PC-3 (cell line): ENCODE measurements around the gene PCNT. TPM values are rescaled to one million over a fixed set of nuclear protein-coding genes. Genes with fewer than 3 reads are reported as not detected.

Experiments used
- ATAC-seq: fragments of 200-7000 bp; cut with Tn5 transposase; 2 replicates; pipeline ENCODE4 v1.9.1; 2020; ENCODE audit warnings: mild to moderate bottlenecking, moderate library complexity
- BruUV-seq: library from RNA; stranded (reverse); fragments of 400-500 nt; replicated peaks from 2 replicates; lab custom pipeline; 2021; lab: Mats Ljungman, UMichigan
- CTCF ChIA-PET: fragments of 300-600 bp; sonication (Branson Sonifier 250); formaldehyde crosslinking; loops from one replicate; lab custom pipeline; 2022; ENCODE audit warnings: antibody characterized with exemption; lab: Charles Lee
- POLR2A ChIA-PET: fragments of 300-600 bp; sonication (Branson Sonifier 250); formaldehyde crosslinking; loops from one replicate; lab custom pipeline; 2022; ENCODE audit warnings: antibody characterized with exemption; ENCODE audit not compliant: unreplicated experiment; lab: Charles Lee
- DNase-seq: peaks from one replicate; pipeline ENCODE4 v3.0.0-alpha.2; 2015
- H2AFZ ChIP-seq: fragments of 300-600 bp; sonication (generic); 2 replicates; pipeline ENCODE4 v1.6.0; 2016; ENCODE audit warnings: antibody characterized with exemption, low read length
- H3F3A ChIP-seq: fragments of 300-600 bp; sonication (generic); one replicate; pipeline ENCODE4 v1.6.0; 2017; ENCODE audit warnings: antibody characterized with exemption, low read length, control low read depth, mild to moderate bottlenecking; ENCODE audit not compliant: unreplicated experiment
- H3K27ac ChIP-seq: fragments of 300-600 bp; sonication (generic); 2 replicates; pipeline ENCODE4 v1.5.1; 2016; ENCODE audit warnings: mild to moderate bottlenecking, low read length
- H3K27me3 ChIP-seq: fragments of 300-600 bp; sonication (generic); 2 replicates; pipeline ENCODE4 v1.6.1; 2016; ENCODE audit warnings: low read length, mixed read lengths
- H3K36me3 ChIP-seq: fragments of 300-600 bp; sonication (generic); 2 replicates; pipeline ENCODE4 v1.6.1; 2016; ENCODE audit warnings: low read depth, mixed run types, low read length, mixed read lengths
- H3K4me1 ChIP-seq: fragments of 300-600 bp; sonication (generic); 2 replicates; pipeline ENCODE4 v1.5.1; 2016; ENCODE audit warnings: low read length; ENCODE audit not compliant: insufficient read depth
- H3K4me2 ChIP-seq: fragments of 300-600 bp; sonication (generic); 2 replicates; pipeline ENCODE4 v1.6.0; 2016; ENCODE audit warnings: low read length
- H3K4me3 ChIP-seq: fragments of 300-600 bp; sonication (generic); 2 replicates; pipeline ENCODE4 v1.5.1; 2016; ENCODE audit warnings: mild to moderate bottlenecking, low read length, mixed read lengths
- H3K79me2 ChIP-seq: fragments of 300-600 bp; sonication (generic); 2 replicates; pipeline ENCODE4 v1.6.1; 2017; ENCODE audit warnings: low read length, mixed read lengths
- H3K9ac ChIP-seq: fragments of 300-600 bp; sonication (generic); 2 replicates; pipeline ENCODE4 v1.6.0; 2016; ENCODE audit warnings: mild to moderate bottlenecking, low read length
- H3K9me2 ChIP-seq: fragments of 300-600 bp; sonication (generic); replicated peaks from 2 replicates; pipeline ENCODE4 v1.6.1; 2016; ENCODE audit warnings: mixed run types, low read length, mixed read lengths
- H3K9me3 ChIP-seq: fragments of 300-600 bp; sonication (generic); 2 replicates; pipeline ENCODE4 v1.6.1; 2016; ENCODE audit warnings: low read length, mixed read lengths
- H4K20me1 ChIP-seq: fragments of 300-600 bp; sonication (generic); 2 replicates; pipeline ENCODE4 v1.6.1; 2016; ENCODE audit warnings: low read length, mixed read lengths
- CTCF ChIP-seq: fragments of 300-600 bp; sonication (generic); conservative IDR thresholded peaks from 2 replicates; pipeline ENCODE4 v1.5.1; 2017; ENCODE audit warnings: antibody characterized with exemption, low read depth, mild to moderate bottlenecking, low read length
- EZH2 ChIP-seq: fragments of 300-600 bp; sonication (generic); IDR thresholded peaks from one replicate; pipeline ENCODE4 v1.6.1; 2017; ENCODE audit warnings: antibody characterized with exemption, mild to moderate bottlenecking, low read length; ENCODE audit not compliant: unreplicated experiment
- EZH2phosphoT487 ChIP-seq: fragments of 300-600 bp; sonication (generic); IDR thresholded peaks from 2 replicates; pipeline ENCODE4 v1.6.1; 2018; ENCODE audit warnings: mild to moderate bottlenecking, antibody characterized with exemption, low read length, borderline replicate concordance
- intact Hi-C: fragments of 100-400 bp; cut with micrococcal nuclease; formaldehyde crosslinking; loops from 2 replicates; pipeline ENCODE4 v1.9.0; 2023
- total RNA-seq: library from RNA; depleted of rRNA; stranded (reverse); fragments of >200 nt; gene quantifications from 2 replicates; pipeline ENCODE4 v1.2.3, GENCODE V29; 2014

PCNT gene
- total RNA-seq, 1 experiment from 2014 or later, result 51.4 TPM

- ATAC-seq (no peak), DNase-seq (no peak)
- no peak overlapping the region for H3K9ac ChIP-seq
- H3K4me2 ChIP-seq, result no peak overlapping the region
- no peak overlapping the region for H3K27ac ChIP-seq
- TF ChIP-seq EZH2phosphoT487, result no peak
- no peak for TF ChIP-seq EZH2
- no peak for TF ChIP-seq CTCF
- H4K20me1 ChIP-seq, result peaks cover 8% of the 10 kb centered on the region; the same call in 1 of the 2 replicates
- intact Hi-C loops, result no loop called here
- H3K9me3 ChIP-seq, result no peaks in the 10 kb centered on the region
- POLR2A ChIA-PET, result no interaction called here
- no peaks in the 10 kb centered on the region for H3F3A ChIP-seq
- H2AFZ ChIP-seq, result no peak overlapping the region
- no TSS peak for BruUV-seq
- peaks cover 25% of the 10 kb centered on the region for H3K36me3 ChIP-seq
- no peak overlapping the region for H3K4me3 ChIP-seq
- no peaks in the 10 kb centered on the region for H3K27me3 ChIP-seq
- no peaks in the 10 kb centered on the region for H3K4me1 ChIP-seq
- no peaks in the 10 kb centered on the region for H3K9me2 ChIP-seq
- CTCF ChIA-PET, result no interaction called here
- peaks cover 81% of the 10 kb centered on the region for H3K79me2 ChIP-seq
Measured at GRCh38 chr21:46376856-46377453, 53.0 kb downstream of the PCNT start.

GRCh38 chr21:46377789-46378188 lies 53.8 kb downstream of the PCNT start:
- no peak overlapping the region for H3K4me3 ChIP-seq

GRCh38 chr21:46379105-46379504 lies 55.1 kb downstream of the PCNT start:
- ChIA-PET POLR2A (no interaction called here), CTCF (no interaction called here)
- H3K4me1 ChIP-seq, result no peaks in the 10 kb centered on the region
- H3K79me2 ChIP-seq, result peaks cover 81% of the 10 kb centered on the region
- no peak for TF ChIP-seq CTCF
- H3F3A ChIP-seq, result no peaks in the 10 kb centered on the region
- no peak overlapping the region for H3K27ac ChIP-seq
- H3K9ac ChIP-seq, result no peak overlapping the region
- H3K4me3 ChIP-seq, result no peak overlapping the region
- BruUV-seq, result no TSS peak
- no peaks in the 10 kb centered on the region for H4K20me1 ChIP-seq
- no peak overlapping the region for H3K4me2 ChIP-seq
- ATAC-seq, result no peak
- no peaks in the 10 kb centered on the region for H3K27me3 ChIP-seq
- H3K36me3 ChIP-seq, result peaks cover 30% of the 10 kb centered on the region
- intact Hi-C loops, result no loop called here
- H2AFZ ChIP-seq, result no peak overlapping the region
- no peaks in the 10 kb centered on the region for H3K9me2 ChIP-seq
- no peak for DNase-seq
- H3K9me3 ChIP-seq, result no peaks in the 10 kb centered on the region

More at GRCh38 chr21:46377789-46378188, 53.8 kb downstream of the PCNT start:
- DNase-seq, result no peak
- peaks cover 81% of the 10 kb centered on the region for H3K79me2 ChIP-seq
- POLR2A ChIA-PET, result no interaction called here
- H3K27ac ChIP-seq, result no peak overlapping the region
- no peak for ATAC-seq
- H3K36me3 ChIP-seq, result peaks cover 28% of the 10 kb centered on the region
- no peaks in the 10 kb centered on the region for H3K9me2 ChIP-seq
- CTCF ChIA-PET, result no interaction called here
- H2AFZ ChIP-seq, result no peak overlapping the region
- TF ChIP-seq EZH2phosphoT487, result no peak
- TF ChIP-seq EZH2, result no peak
- intact Hi-C loops, result no loop called here
- H3K9ac ChIP-seq, result no peak overlapping the region
- H3K4me2 ChIP-seq, result no peak overlapping the region
- no peaks in the 10 kb centered on the region for H3F3A ChIP-seq
- no TSS peak for BruUV-seq
- no peaks in the 10 kb centered on the region for H3K9me3 ChIP-seq
- 0 out of 2 replicates have a peak, but pooled peaks cover under 1% of the 10 kb centered on the region for H4K20me1 ChIP-seq
- no peaks in the 10 kb centered on the region for H3K27me3 ChIP-seq
- no peaks in the 10 kb centered on the region for H3K4me1 ChIP-seq
